Lower leg skin (tissue), 4 donors: ENCODE measurements around the gene SIRT5. TPM values are rescaled to one million over a fixed set of nuclear protein-coding genes. Genes with fewer than 3 reads are reported as not detected.

Source experiments
- DNase-seq, 2 donors: peaks; one replicate each; pipeline ENCODE4 v3.0.0-alpha.2; 2019; ENCODE audit warnings: low spot score in 2 of 2
- H3K4me3 ChIP-seq: fragments of 200-600 bp; sonication (generic); 2 replicates; pipeline ENCODE4 v1.5.1; 2017; ENCODE audit warnings: mild to moderate bottlenecking, low read depth; ENCODE audit not compliant: poor library complexity, severe bottlenecking
- POLR2A ChIP-seq, 2 donors: fragments of 450-650 bp; IDR thresholded peaks; one replicate each; pipeline ENCODE4 v1.6.1; 2016 to 2017; ENCODE audit warnings: antibody characterized with exemption in 2 of 2, mild to moderate bottlenecking in 1 of 2, moderate library complexity in 1 of 2
- WGBS, 2 donors: methylation state at CpG; one replicate each; pipeline ENCODE4 v1.1.5; 2018; 5-methylcytosine and 5-hydroxymethylcytosine counted together
- intact Hi-C: fragments of 100-400 bp; cut with DNase I; formaldehyde crosslinking; loops from one replicate; pipeline ENCODE4 v1.15.0; 2023; ENCODE audit warnings: low total_unique reads
- total RNA-seq, 4 donors: library from RNA; depleted of rRNA; stranded (reverse); fragments of >200 nt; gene quantifications; one replicate each; pipeline ENCODE4 v1.1.0, GENCODE V29; 2016
- TF ChIP-seq, protein P1 (sequence below), 3 donors: fragments of 450-650 bp; IDR thresholded peaks; one replicate each; pipeline ENCODE4 v1.5.1; 2016; ENCODE audit warnings: antibody characterized with exemption in 3 of 3, mild to moderate bottlenecking in 3 of 3, moderate library complexity in 2 of 3

Gene SIRT5
- total RNA-seq, 4 donors from 2014 or later: 5.5 to 12.7 (median 5.9) TPM

DNA sequence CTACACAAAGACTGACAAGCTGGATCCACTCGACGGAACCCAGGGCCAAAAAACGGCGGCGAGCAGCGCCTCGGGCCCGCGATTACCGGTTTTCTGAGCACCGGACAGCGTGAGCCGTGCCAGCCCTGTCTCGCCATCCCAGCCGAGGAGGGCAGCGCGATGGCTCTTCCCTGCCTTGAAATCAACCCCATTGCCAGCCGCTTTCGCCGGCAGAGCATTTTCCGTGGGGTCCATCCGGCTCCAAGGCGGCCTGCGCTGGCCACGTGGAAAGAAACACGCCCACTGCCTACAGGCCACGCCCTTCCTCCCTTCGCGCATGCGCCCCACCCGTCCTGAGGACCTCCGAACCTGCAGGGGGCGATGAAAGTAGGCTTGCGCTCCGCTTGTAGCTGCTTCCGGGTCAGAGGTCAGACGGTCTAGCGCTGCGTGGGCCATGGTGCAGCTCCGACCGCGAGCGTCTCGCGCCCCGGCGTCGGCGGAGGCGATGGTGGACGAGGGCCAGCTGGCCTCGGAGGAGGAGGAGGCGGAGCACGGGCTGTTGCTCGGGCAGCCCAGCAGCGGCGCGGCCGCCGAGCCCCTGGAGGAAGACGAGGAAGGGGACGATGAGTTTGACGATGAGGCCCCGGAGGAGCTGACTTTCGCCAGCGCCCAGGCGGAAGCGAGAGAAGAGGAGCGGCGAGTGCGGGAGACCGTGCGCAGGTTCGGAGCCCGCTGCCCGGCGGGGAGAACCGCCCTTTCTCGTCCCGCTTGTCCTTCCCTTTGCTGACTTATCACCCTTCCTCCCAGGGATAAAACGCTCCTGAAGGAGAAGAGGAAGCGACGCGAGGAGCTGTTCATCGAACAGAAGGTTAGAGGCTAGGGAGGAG is 40.8 kb downstream of the SIRT5 start, which contains the start of gene NOL7:
Gene NOL7 (plus strand): TSS at position 410 of the 866 bp plus-strand sequence. CDS start 24 bp downstream, at position 434.
- TF ChIP-seq POLR2A (IDR thresholded peaks at IDR 0.05): peak in 1 of 2 donors; percentile 34
- TF ChIP-seq, protein P1, sequence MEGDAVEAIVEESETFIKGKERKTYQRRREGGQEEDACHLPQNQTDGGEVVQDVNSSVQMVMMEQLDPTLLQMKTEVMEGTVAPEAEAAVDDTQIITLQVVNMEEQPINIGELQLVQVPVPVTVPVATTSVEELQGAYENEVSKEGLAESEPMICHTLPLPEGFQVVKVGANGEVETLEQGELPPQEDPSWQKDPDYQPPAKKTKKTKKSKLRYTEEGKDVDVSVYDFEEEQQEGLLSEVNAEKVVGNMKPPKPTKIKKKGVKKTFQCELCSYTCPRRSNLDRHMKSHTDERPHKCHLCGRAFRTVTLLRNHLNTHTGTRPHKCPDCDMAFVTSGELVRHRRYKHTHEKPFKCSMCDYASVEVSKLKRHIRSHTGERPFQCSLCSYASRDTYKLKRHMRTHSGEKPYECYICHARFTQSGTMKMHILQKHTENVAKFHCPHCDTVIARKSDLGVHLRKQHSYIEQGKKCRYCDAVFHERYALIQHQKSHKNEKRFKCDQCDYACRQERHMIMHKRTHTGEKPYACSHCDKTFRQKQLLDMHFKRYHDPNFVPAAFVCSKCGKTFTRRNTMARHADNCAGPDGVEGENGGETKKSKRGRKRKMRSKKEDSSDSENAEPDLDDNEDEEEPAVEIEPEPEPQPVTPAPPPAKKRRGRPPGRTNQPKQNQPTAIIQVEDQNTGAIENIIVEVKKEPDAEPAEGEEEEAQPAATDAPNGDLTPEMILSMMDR (IDR thresholded peaks at IDR 0.05): peak in 1 of 3 donors; percentile 91
- WGBS, 2 donors: 1% methylated on average over 57 to 80 of the region's 85 CpGs

DNA sequence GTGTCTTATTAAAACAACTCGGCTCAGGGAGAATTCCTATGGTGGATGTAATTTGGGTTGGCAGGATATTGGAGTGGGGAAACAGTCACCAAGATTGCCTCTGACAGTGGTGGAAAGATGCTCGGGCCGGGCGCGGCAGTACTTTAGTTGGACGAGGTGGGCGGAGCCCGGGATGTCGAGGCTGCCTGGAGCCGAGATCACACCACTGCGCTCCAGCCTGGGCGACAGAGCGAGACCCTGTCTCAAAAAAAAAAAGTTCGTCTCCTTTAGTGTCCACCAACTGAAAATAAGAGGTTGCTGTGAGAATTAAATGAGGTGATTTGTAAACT is 41.4 kb downstream of the SIRT5 start:
- DNase-seq: peak; percentile 23 to 91
- WGBS, 2 donors: 0 to 1% methylated on average over 14 of the region's 14 CpGs
- TF ChIP-seq, protein P1 (IDR thresholded peaks at IDR 0.05): no peak
- TF ChIP-seq POLR2A (IDR thresholded peaks at IDR 0.05): no peak
- H3K4me3 ChIP-seq: peak overlapping the region; percentile 77
- intact Hi-C loops: loop anchor here (10.0 kb wide), 1 partner anchor 89 kb away; no protein-coding TSS in a partner anchor

More for the DNA sequence above, 40.8 kb downstream of the SIRT5 start, which contains the start of gene NOL7:
- intact Hi-C loops: loop anchor here (10.0 kb wide), 1 partner anchor 90 kb away; no protein-coding TSS in a partner anchor
- H3K4me3 ChIP-seq: peak within 1 kb of the TSS; percentile 77
- peak; percentile 97 to 99 for DNase-seq

DNA sequence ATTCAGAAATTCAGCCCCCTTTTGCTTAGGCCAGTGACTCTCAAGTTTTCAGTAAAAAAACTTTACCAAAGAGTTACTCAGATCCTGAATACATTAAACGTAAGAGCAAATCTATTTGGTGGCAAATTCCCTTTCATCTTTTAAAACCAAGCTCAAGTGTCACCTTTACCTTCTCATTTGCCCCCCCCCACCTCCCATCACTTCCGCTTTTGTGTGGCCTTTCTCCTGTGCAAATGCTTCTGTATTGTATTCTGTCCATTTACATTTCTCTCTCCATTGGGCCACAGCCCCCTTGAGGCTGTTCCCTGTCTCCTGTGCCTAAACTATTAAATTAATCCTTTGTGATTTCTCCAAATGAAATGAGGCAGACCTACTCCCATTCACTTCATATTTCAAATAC is 42.7 kb downstream of the SIRT5 start:
- TF ChIP-seq, protein P1 (IDR thresholded peaks at IDR 0.05): no peak
- no peak for TF ChIP-seq POLR2A (IDR thresholded peaks at IDR 0.05)
- intact Hi-C loops: loop anchor here (10.0 kb wide), 1 partner anchor 88 kb away; no protein-coding TSS in a partner anchor
- 76 to 90% methylated on average over 2 of the region's 2 CpGs for WGBS, 2 donors
- DNase-seq: no peak
- no peak overlapping the region for H3K4me3 ChIP-seq

DNA sequence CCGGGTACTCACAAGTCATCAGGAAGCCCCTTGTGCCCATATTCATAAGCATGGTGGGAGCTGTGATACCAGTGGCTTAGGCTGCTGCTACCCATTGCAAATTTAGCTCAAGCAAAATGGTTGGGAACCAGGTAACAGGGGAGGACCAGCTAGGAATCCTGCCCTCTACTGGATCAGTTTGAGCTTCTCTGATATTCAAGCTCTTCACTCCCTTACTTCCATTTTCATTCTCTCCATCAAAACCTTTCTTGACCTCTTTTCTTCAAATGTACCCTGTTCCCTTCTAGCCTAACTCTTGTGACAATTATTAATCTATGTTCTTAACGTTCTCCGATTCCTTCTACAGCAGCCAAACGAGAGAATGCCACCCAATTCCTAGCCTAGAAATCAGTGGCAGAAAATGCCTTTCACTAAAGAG is 50.5 kb downstream of the SIRT5 start:
- intact Hi-C loops: no loop called here
- 75 to 77% methylated on average over 4 of the region's 4 CpGs for WGBS, 2 donors
- H3K4me3 ChIP-seq: no peak overlapping the region
- DNase-seq: no peak
- TF ChIP-seq, protein P1 (IDR thresholded peaks at IDR 0.05): no peak
- no peak for TF ChIP-seq POLR2A (IDR thresholded peaks at IDR 0.05)

DNA sequence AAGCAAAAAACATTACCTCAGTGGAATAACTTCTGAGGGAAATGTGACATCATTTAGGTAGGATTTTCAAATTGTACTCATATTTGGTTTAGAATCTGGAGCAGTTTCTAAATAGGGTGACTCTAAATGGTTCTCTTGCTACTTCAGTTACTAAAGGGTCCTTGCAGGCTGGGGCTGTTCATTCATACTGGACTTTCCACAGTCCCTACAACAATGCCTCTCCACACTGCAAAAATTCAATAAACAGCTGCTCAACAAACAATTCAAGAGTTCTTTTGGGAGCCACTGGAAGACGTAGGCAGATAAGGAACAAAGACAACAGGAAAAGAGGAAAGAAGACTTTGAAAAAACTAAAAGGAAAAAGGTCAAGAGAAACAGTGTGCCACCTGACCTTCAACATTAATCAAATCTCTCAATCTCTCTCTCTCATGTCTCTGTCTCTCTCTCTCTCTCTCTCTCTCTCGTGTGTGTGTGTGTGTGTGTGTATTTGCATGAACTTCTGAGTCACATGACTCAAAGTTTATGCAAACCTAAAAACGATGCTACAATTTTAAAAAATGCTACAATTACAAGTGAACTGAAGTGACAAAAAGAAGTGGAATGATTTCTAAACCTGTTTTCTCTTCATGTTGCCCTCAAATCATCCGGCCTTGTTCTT is 55.2 kb downstream of the SIRT5 start:
- no peak for DNase-seq
- H3K4me3 ChIP-seq: no peak overlapping the region
- 71 to 73% methylated on average over 4 of the region's 4 CpGs for WGBS, 2 donors
- intact Hi-C loops: no loop called here
- TF ChIP-seq POLR2A (IDR thresholded peaks at IDR 0.05): no peak
- TF ChIP-seq, protein P1 (IDR thresholded peaks at IDR 0.05): no peak
